Measurements from ENCODE around the gene TKFC. TPM values are rescaled to one million over a fixed set of nuclear protein-coding genes. Genes with fewer than 3 reads are reported as not detected.

TKFC gene
- total RNA-seq, 1 donor from 2014 or later, result 59.6 TPM

DNA sequence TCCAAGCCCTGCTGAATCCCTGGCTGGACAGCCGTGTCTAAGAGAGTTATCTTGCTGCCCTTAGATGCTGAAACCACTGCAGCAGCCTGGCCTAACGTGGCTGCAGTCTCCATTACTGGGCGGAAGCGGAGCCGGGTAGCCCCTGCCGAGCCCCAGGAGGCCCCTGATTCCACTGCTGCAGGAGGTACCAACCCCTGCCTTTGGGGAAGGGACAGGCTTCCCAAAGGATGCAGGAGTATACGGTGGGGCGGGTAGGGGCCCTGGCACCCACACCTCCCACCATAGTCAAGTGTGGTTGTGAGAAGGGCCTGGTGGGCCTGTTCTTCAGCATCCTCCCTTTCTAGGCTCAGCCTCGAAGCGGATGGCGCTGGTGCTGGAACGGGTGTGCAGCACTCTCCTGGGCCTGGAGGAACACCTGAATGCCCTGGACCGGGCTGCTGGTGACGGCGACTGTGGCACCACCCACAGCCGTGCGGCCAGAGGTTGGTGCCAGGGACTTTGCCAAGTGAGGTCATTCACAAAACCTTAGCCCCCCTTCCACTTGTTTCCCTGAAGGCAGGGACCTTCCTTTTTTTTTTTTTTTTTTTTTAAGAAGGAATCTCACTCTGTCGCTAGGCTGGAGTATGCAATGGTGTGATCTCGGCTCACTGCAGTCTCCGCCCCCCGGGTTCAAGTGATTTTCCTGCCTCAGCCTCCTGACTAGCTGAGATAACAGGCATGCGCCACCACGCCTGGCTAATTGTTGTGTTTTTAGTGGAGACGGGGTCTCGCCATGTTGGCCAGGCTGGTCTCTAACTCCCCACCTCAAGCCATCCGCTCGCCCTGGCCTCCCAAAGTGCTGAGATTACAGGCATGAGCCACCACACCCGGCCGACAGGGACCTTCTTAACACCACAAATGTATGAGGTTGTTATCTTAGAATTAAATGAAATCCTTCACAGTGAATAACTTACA is 11.0 kb downstream of the TKFC start:
- Mint-ChIP-seq H3K9me3 (ENCODE audit: unreplicated experiment) (peaks cover 7% of the 10 kb centered on the region), H3K4me3 (ENCODE audit: unreplicated experiment) (peak overlapping the region; percentile 39)

DNA sequence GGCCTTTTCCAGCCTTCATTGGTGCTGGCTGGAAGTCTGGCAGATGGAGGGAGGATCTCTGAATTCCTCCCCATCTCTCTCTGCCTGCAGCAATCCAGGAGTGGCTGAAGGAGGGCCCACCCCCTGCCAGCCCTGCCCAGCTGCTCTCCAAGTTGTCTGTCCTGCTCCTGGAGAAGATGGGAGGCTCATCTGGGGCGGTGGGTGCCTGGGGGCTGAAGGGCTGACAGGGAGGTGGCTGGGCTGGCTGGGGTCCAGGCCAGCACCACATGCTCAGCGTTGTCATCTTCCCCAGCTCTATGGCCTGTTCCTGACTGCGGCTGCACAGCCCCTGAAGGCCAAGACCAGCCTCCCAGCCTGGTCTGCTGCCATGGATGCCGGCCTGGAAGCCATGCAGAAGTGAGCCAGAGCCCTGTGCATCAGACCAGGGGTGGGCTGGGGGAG is 12.2 kb downstream of the TKFC start:
- Mint-ChIP-seq H3K4me3 (ENCODE audit: unreplicated experiment) (no peak overlapping the region), H3K27me3 (ENCODE audit: unreplicated experiment) (peaks cover 3% of the 10 kb centered on the region), H3K9me3 (ENCODE audit: unreplicated experiment) (peaks cover 6% of the 10 kb centered on the region), H3K27ac (ENCODE audit: unreplicated experiment) (peak overlapping the region; percentile 92), H3K36me3 (ENCODE audit: unreplicated experiment) (no peaks in the 10 kb centered on the region), H3K4me1 (ENCODE audit: low read depth, unreplicated experiment) (peaks cover 14% of the 10 kb centered on the region)
- TF ChIP-seq, protein P1, sequence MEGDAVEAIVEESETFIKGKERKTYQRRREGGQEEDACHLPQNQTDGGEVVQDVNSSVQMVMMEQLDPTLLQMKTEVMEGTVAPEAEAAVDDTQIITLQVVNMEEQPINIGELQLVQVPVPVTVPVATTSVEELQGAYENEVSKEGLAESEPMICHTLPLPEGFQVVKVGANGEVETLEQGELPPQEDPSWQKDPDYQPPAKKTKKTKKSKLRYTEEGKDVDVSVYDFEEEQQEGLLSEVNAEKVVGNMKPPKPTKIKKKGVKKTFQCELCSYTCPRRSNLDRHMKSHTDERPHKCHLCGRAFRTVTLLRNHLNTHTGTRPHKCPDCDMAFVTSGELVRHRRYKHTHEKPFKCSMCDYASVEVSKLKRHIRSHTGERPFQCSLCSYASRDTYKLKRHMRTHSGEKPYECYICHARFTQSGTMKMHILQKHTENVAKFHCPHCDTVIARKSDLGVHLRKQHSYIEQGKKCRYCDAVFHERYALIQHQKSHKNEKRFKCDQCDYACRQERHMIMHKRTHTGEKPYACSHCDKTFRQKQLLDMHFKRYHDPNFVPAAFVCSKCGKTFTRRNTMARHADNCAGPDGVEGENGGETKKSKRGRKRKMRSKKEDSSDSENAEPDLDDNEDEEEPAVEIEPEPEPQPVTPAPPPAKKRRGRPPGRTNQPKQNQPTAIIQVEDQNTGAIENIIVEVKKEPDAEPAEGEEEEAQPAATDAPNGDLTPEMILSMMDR (IDR thresholded peaks at IDR 0.05; ENCODE audit: partially characterized antibody, unreplicated experiment), result no peak
- peak; percentile 69 for DNase-seq

More for the DNA sequence above, 11.0 kb downstream of the TKFC start:
- no peak for DNase-seq
- TF ChIP-seq, protein P1 (IDR thresholded peaks at IDR 0.05; ENCODE audit: partially characterized antibody, unreplicated experiment), result no peak
- peaks cover 5% of the 10 kb centered on the region for H3K27me3 Mint-ChIP-seq (ENCODE audit: unreplicated experiment)
- H3K36me3 Mint-ChIP-seq (ENCODE audit: unreplicated experiment), result no peaks in the 10 kb centered on the region
- peak overlapping the region; percentile 92 for H3K27ac Mint-ChIP-seq (ENCODE audit: unreplicated experiment)
- H3K4me1 Mint-ChIP-seq (ENCODE audit: low read depth, unreplicated experiment), result peaks cover 14% of the 10 kb centered on the region

DNA sequence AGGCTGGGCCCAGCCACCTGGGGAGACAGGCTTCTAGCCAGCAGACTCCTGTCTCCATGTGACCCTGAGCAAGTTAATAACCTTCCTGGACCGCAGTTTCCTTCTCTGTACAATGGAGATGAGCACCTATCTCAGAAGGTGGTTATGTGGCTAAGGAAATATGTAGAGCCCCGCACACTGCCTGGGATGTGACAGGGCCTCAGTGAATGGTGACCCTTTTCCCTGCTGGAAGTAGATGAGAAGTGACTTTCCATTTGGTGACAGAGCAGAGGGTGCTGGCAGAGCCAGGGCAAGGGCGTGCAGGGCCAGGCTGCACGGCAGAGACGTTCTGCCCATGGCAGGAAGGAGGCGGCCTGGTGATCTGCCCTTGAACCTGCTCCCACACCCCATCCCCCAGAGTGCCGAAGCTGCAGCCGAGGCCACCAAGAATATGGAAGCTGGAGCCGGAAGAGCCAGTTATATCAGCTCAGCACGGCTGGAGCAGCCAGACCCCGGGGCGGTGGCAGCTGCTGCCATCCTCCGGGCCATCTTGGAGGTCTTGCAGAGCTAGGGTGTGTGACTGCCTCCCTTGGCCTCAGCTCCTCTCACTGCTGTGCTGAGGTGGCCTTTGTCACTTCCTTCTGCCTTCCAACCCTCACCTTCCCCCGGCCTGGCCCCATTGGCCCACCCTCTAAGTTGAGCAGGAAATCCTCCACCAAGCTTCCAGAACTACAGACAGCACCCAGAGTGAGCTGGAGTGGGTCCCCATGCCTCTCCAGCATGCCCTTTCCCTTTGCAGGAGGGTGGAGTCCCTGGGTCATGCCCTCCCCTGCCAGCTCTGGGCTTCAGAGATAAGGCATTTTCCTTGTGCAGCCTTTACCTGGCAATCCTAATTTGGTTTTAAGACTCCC is 13.2 kb downstream of the TKFC start:
- Mint-ChIP-seq H3K9me3 (ENCODE audit: unreplicated experiment) (peaks cover 6% of the 10 kb centered on the region), H3K4me1 (ENCODE audit: low read depth, unreplicated experiment) (peaks cover 14% of the 10 kb centered on the region), H3K27ac (ENCODE audit: unreplicated experiment) (peak overlapping the region; percentile 92), H3K4me3 (ENCODE audit: unreplicated experiment) (peak overlapping the region; percentile 42), H3K36me3 (ENCODE audit: unreplicated experiment) (no peaks in the 10 kb centered on the region), H3K27me3 (ENCODE audit: unreplicated experiment) (peaks cover 3% of the 10 kb centered on the region)
- no peak for DNase-seq
- TF ChIP-seq, protein P1 (IDR thresholded peaks at IDR 0.05; ENCODE audit: partially characterized antibody, unreplicated experiment), result no peak

DNA sequence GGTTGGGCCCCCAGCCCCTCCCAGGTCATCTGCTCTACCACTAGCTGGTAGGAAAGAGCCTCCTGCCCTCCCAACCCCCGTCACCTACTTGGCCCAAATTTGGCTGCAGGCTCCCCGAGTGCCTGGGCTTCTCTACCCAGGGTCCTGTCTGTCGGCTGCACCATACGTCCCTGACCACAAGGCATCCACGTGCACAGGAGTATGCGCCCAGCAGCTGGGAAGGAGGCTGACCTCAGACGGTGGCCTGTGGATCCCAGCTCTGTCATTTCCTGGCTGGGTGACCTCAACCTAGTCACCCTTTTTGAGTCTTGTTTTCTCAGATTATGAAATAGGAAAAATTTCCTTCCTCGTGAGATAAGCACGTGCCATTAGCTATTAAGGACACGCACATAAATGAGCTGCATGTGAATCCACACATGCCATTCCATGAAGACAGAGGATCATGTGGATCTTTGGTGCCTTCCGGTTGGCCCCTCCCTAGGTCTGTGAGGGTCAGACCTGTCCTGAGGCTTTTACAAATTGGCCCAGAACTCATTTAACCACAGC is 15.0 kb downstream of the TKFC start:
- no peak overlapping the region for H3K27ac Mint-ChIP-seq (ENCODE audit: unreplicated experiment)
- peaks cover 6% of the 10 kb centered on the region for H3K9me3 Mint-ChIP-seq (ENCODE audit: unreplicated experiment)
- H3K27me3 Mint-ChIP-seq (ENCODE audit: unreplicated experiment), result peaks cover 3% of the 10 kb centered on the region
- H3K36me3 Mint-ChIP-seq (ENCODE audit: unreplicated experiment), result no peaks in the 10 kb centered on the region
- peaks cover 14% of the 10 kb centered on the region for H3K4me1 Mint-ChIP-seq (ENCODE audit: low read depth, unreplicated experiment)
- DNase-seq, result no peak
- H3K4me3 Mint-ChIP-seq (ENCODE audit: unreplicated experiment), result no peak overlapping the region
- TF ChIP-seq, protein P1 (IDR thresholded peaks at IDR 0.05; ENCODE audit: partially characterized antibody, unreplicated experiment), result no peak

Measured in glutamatergic neuron (in vitro differentiated cells).